GM18511 (cell line): ENCODE data around the gene BACE1-AS.
"Not testable (repeated sequence)": the region's sequence is repeated elsewhere in the genome, so short reads cannot be mapped to it uniquely, and the experiment has no call there.

Source experiments
- ATAC-seq: cut with Tn5 transposase; IDR thresholded peaks from one replicate; pipeline ENCODE4 v1.9.1; 2021; ENCODE audit warnings: mild to moderate bottlenecking, moderate library complexity; ENCODE audit not compliant: unreplicated experiment

Gene BACE1-AS

DNA sequence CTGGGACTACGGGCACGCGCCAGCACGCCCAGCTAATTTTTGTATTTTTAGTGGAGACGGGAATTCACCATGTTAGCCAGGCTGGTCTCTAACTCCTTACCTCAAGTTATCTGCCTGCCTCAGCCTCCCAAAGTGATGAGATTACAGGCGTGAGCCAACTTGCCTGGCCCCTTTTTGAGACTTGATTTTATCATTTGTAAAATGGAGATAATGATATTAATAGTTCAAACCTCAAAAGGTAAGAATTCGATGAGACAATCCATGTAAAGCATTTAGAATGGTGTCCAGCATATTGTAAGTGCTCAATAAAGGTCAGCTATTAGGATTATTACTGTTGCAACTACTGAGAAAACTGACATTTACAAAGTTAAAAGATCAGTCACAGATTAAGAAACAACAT, 27.6 kb downstream of the BACE1-AS start:
- ATAC-seq: no peak

DNA sequence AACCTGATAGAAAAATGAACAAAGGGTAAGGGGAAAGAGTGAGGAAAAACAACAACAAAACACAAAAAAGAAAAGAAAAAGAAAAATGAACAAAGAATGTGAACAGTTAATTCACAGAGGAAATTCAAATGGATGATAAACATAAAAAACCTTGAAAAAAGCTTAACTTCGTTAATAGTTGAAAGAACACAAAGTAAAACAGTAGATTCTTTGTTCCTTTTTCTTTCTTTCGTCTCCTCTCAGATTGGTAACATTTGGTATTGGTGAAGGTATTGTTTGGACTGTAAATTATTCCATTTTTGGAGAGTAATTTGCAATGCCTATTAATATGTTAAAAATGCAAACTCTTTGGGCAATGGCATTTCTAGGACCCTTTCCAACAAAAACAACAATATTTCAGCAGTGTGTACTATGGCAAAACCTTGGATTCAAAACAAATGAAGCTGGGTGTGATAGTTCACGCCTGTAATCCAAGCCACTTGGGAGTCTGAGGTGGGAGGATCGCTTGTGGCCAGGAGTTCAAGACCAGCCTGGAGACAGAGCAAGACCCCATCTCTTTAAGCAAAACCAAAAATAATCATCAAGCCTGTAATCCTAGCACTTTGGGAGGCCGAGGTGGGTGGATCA, 28.2 kb downstream of the BACE1-AS start:
- ATAC-seq: no peak

DNA sequence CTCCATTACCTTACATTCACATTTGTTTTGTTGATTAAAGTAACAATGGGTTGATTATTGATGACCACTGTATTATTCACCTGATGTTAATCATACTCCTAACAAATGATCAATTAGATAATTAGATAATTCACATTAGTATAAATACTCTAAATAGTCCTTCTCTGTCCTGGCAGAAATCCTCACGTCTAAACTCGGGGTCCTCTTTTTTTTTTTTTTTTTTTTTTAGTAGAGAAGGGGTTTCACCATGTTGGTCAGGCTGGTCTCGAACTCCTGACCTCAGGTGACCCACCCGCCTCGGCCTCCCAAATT, 36.1 kb downstream of the BACE1-AS start:
- ATAC-seq: not testable (repeated sequence)

DNA sequence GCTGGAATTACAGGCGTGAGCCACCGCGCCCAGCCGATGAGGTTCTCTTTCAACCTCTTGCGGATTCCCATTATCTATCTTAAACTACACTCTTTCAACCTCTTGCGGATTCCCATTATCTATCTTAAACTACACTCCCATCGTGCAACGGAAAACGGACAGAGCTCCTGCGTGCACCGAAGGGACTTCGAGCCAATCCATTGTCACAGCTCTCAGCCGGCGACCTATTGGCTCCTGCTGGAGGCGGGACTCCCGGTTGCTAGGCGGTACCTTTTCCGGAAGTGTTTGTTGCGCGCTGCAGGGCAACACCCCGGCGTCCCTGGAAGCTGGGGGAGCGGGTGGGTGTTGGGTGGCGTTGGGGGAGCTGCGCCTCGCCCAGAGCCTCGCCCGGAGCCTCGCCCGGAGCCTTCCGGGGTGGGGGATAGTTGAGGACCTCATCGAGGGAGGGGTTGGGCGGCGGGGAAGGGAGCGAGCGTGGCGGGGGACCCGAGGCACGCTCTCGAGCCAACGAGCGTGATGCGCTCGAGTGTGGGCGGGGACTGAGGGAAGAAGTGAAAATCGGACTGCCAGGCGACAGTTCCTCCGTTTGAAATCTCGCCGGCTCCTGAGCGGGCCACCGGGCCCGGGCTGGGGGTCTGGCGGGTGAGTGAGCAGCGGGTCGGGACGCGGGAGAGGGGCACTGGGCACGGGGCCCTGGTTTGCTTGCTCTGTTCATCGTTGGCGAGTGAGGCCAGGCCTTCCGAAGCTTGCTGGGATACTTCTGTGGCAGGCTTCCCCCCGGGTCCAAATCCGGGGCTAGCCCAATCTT, 36.6 kb downstream of the BACE1-AS start, which contains the start of gene CEP164:
CEP164 (plus strand) TSS at position 288 of the 808 bp plus-strand sequence. CDS start 10,733 bp downstream, outside the sequence.
- ATAC-seq: peak; percentile 95

DNA sequence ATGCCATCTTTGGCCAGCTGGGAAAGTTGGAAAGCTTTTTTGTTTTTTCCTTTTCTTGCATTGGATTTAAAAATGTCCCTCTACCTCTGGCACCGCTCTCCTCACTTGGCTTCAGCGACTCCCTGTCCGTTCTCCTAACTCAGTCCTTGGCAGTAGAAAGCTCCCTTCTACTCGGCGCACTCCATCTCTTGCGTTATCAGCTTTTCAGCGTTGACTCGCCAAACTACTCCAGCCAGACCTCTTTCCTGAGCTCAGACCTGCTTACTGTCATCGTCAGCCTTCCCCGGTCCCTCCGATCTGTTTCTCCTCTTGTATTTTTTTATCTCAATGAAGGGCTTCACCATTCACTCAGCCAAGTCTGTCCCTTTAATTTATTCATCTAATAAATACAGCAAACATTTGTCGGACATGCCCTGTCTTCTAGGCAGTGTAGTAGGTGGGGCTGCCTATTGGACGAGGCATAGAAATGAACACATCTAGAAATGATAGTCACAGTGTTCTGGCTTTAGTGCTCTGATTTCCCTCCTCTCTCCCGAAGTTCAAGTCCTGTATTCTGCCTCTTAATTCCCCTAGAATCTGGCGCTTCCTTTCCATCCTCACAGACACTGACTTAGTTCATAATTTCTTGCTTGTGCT, 37.3 kb downstream of the BACE1-AS start:
- peak; percentile 14 for ATAC-seq

DNA sequence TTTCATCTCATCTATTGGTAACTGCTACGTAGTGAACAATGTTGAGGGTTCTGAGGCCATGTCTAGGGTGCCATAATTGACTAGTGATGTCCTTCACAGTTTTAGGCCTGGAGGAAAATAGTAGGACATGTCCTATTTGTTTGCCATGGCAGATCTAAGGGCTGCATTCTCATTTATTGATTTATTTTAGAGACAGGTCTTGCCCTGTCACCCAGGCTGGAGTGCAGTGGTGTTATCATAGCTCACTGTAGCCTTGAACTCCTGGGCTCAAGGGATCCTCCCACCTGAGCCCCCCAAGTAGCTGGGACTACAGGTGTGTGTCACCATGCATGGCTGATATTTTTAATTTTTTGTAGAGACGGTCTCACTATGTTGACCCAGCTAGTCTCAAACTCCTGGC, 41.7 kb downstream of the BACE1-AS start:
- ATAC-seq: no peak

DNA sequence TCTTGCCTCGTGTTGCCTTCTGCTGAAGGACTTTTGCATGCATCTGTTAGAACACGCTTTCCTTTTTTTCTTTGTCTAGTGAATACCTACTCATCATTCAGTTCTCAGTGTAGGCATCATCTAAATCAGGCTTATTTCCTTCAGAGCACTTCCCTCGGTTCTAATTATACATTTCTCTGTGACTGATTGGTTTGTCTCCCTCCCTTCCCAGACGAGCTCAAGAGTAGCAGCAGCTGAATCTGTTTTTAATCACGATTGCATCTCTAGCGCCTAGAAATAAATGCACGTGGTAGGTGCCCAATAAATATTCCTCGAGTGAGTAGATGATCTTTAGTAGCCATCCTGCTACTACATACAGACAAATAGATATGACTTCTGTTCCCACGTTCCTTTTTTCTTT, 42.8 kb downstream of the BACE1-AS start:
- no peak for ATAC-seq

DNA sequence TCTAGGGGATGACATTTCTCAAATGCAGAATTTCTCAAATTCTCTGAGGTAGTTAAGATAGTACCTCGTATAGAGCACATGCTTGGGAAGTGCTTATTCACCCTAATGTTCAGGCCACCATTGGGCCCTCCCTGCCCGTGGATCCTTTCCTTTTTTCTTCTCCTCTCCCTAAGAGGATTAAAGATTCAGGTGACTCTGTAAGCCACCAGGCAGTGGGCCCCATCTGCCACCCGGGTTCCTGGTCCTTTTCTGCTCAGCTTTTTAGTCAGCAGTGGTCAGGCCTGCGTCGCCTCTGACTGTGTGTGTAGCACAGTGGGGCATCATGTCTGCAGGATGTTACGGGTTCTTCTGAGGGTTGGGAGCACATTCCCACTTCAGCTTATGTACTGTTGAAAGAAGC, 43.8 kb downstream of the BACE1-AS start:
- ATAC-seq: no peak

DNA sequence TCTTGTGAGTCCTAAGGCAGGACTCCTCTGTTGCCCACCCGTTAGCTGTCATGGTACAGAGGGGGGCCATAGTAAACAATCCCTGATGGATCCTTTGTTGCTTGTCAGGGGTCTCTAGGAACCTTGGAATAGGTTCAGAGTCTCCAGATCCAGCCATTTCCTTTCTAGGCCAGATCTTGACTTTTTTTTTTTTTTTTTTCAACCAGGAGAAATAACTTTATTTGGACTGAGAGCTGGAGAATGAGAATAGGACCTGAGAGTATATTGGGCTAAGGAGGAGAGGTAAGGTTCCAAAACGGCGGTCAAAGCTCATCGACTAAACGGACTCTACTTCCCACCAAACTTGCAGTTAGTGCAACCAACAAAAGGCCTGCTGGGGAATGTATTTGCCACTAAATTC, 44.3 kb downstream of the BACE1-AS start:
- ATAC-seq: no peak

DNA sequence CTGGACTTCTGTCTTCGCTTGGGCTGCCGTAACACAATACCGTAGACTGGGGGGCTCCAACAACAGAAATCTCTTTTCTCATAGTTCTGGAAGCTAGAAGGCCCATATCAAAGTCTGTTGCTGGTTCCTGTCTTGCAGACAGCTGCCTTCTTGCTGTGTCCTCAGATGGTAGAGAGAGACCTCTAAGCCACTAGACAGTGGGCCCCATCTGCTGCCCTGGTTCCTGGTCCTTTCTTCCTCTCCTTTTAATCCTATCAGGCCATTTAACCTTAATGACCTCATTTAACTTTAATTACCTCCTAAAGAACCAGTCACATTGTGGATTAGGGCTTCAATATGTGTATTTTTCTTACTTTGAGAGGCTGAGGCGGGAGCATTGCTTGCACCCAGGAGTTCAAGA, 45.9 kb downstream of the BACE1-AS start:
- no peak for ATAC-seq
